ENCODE measurements around the gene PRPF38A.

The PRPF38A gene

GRCh38 chr1:52461821-52462220 lies 57.4 kb downstream of the PRPF38A start:
- no peak for DNase-seq (ENCODE audit: low spot score)

GRCh38 chr1:52463891-52464290 lies 59.5 kb downstream of the PRPF38A start:
- no peak for DNase-seq (ENCODE audit: low spot score)

- DNase-seq (ENCODE audit: low spot score) = no peak
These were observed 64.7 kb downstream of the PRPF38A start for GRCh38 chr1:52469108-52469507.
